Omental fat pad (tissue), 4 donors: ENCODE results near the gene MPHOSPH6. TPM values are rescaled to one million over a fixed set of nuclear protein-coding genes. Genes with fewer than 3 reads are reported as not detected.

Experiments used
- ATAC-seq: fragments of 150-250 bp; one replicate; pipeline ENCODE4 v1.9.1; 2016; ENCODE audit warnings: mild to moderate bottlenecking, moderate library complexity; ENCODE audit not compliant: low FRiP score
- DNase-seq: peaks from one replicate; pipeline ENCODE4 v3.0.0-alpha.2; 2019; ENCODE audit warnings: low spot score
- total RNA-seq, 4 donors: library from RNA; depleted of rRNA; stranded (reverse); fragments of >200 nt; gene quantifications; one replicate each; pipeline ENCODE4 v1.1.0, GENCODE V29; 2016
- TF ChIP-seq, protein P1 (sequence below), 3 donors: fragments of 450-650 bp; IDR thresholded peaks; one replicate each; pipeline ENCODE4 v1.5.1; 2016 to 2017; ENCODE audit warnings: antibody characterized with exemption in 3 of 3, mild to moderate bottlenecking in 3 of 3, moderate library complexity in 2 of 3

Gene MPHOSPH6
- total RNA-seq, 4 donors from 2014 or later: 21.7 to 35.5 (median 34.3) TPM

DNA sequence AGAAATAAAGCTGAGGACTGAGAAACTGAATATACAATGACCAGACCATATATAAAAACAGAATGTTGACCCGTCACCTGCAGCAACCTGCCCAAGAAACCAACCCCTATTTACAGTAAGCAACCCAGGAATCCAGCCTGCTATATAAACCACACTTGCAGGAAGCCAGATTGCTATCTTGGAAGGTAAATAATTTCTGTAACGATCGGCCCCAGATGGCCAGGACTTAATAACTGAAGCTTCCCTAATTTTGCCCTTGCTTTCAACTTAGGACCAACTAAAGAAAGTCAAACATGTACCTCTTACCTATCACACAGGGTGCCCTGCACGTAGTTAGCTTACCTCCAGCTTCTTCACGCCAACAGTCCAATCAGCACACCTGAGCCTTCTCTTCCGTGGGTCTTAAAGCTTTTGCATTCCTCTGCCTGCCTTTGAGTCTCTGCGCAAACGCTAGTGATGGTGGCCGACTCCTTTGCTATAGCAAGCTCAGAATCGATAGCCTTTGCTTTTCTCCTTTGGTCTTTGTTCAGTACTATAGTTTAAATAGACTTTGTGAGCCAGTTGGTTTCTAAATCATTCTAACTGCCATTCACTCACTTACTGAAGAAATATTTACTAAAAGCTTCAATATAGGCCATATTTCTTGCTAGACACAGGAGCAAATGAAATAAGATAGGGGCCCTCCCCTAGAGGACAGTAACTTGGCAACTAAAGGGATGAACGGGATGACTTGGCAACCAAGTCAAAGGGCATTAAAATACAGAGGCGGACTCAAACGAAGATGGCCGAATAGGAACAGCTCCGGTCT is 31.3 kb downstream of the MPHOSPH6 start:
- no peak for DNase-seq
- TF ChIP-seq, protein P1, sequence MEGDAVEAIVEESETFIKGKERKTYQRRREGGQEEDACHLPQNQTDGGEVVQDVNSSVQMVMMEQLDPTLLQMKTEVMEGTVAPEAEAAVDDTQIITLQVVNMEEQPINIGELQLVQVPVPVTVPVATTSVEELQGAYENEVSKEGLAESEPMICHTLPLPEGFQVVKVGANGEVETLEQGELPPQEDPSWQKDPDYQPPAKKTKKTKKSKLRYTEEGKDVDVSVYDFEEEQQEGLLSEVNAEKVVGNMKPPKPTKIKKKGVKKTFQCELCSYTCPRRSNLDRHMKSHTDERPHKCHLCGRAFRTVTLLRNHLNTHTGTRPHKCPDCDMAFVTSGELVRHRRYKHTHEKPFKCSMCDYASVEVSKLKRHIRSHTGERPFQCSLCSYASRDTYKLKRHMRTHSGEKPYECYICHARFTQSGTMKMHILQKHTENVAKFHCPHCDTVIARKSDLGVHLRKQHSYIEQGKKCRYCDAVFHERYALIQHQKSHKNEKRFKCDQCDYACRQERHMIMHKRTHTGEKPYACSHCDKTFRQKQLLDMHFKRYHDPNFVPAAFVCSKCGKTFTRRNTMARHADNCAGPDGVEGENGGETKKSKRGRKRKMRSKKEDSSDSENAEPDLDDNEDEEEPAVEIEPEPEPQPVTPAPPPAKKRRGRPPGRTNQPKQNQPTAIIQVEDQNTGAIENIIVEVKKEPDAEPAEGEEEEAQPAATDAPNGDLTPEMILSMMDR (IDR thresholded peaks at IDR 0.05): no peak
- no peak for ATAC-seq

DNA sequence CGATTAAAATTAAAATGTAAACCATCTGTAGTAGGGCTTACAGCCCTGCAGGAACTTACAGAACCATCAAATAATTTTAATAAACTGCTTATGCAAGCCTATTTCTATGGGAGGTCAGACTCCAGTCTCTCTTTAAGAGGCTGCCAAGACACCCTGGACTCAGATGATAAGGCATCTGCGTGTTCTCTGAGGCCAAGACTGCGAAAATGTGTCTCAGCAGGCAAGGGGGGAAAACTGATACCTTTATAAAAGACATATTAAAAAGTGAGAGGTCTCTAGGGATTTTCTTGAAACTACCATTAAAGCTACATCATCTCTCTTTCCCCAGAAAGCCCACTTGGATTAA is 32.2 kb downstream of the MPHOSPH6 start:
- ATAC-seq: no peak
- DNase-seq: no peak
- TF ChIP-seq, protein P1 (IDR thresholded peaks at IDR 0.05): no peak

DNA sequence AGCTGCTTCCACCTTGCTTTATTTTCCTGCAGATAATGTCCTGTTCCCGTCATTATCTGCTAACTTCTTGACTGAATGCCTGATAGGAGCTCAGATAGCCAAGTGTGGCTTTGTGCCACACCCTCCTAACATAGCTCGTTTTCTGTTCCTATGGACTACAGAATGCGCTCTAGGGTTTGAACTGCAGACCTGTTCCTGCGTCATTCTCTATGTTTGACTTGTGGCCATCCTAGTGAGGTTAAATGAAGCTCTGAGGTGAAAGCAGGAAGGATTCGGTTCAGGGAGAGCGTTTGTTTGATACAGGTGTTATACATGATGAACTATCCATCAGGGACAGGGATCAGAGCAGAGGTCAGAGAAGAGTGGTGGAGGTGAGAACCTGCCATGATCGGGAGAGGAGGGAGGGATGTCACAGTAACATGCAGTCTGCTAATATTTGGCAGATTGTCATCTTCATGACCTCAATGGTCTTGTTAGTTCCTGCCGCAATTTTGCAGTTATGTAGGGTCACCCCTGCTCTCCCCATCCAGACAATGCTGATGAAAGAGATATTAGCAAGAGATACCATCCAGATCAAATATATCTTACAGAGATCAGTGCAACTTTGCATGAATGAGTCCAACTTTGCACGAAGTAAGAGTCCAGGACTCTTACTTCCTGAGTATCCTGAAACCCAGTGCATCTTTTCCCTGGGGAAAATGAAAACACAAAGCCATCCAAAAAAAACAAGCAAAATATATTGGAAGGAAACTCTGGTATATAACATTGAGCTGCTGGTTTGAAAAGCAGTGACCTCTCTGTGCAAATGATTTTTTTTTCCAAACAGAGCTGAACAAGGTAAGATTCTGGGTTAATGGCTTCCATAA is 32.8 kb downstream of the MPHOSPH6 start:
- TF ChIP-seq, protein P1 (IDR thresholded peaks at IDR 0.05): no peak
- ATAC-seq: no peak
- no peak for DNase-seq

DNA sequence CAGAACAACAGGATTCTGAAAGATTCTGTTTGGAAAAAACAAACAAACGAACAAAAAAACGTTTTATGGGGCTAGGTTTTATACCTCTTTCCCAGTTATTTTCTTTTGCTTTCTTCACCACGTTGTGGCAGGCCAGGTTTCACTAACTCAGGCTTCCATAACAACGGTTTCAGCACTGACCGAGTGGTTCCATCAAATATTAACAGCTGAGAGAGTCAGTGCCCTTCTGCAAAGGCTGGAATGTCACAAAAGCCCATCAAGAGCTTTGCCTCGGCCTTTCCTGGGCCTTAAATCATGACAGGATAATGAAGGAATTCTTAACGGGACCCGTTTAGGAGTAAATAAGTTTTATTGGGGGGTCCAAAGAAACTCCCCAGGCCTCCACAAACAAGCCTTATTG is 34.2 kb downstream of the MPHOSPH6 start:
- ATAC-seq (no peak), DNase-seq (no peak)
- TF ChIP-seq, protein P1 (IDR thresholded peaks at IDR 0.05): no peak

DNA sequence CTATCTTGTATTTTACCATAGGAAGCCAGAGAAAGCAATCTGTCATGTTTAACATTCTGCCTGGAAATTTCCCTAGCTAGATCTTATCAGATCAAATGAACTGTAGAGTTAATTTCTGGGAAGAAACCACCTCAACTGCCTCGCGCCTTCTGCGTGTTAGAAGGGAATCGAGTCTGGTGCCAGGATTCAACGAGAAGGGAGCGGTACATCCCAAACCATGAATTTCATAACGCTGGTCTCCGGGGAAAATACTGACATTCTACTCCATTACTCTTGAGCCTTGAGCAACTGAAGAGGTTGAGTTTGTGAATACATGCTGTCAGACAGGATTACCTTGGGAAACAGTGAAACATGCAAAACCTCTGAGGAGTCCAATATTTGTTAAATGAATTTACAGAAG is 35.2 kb downstream of the MPHOSPH6 start:
- ATAC-seq: no peak

DNA sequence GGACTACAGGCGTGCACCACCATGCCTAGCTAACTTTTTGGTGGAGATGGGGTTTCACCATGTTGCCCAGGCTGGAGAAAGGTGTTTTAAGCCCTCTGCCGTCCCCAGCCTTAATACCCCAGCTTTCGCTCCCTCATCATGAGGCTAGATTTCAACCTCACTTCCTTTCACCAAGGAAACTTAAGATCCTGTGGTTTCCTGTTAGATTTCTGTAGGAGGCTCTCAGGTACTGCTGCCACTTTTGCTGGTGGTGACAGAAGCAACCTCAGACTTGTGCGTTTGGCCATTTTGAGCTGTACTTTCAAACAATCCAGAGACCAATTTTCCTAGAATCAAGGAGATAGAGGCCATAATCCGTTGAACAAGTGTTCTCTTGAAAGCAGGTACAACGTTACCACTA is 36.2 kb downstream of the MPHOSPH6 start:
- DNase-seq (no peak), ATAC-seq (no peak)
- TF ChIP-seq, protein P1 (IDR thresholded peaks at IDR 0.05): no peak

More for the DNA sequence above, 35.2 kb downstream of the MPHOSPH6 start:
- no peak for DNase-seq
- TF ChIP-seq, protein P1 (IDR thresholded peaks at IDR 0.05): no peak
